ENCODE results near the gene FKBP1B.

The FKBP1B gene

DNA sequence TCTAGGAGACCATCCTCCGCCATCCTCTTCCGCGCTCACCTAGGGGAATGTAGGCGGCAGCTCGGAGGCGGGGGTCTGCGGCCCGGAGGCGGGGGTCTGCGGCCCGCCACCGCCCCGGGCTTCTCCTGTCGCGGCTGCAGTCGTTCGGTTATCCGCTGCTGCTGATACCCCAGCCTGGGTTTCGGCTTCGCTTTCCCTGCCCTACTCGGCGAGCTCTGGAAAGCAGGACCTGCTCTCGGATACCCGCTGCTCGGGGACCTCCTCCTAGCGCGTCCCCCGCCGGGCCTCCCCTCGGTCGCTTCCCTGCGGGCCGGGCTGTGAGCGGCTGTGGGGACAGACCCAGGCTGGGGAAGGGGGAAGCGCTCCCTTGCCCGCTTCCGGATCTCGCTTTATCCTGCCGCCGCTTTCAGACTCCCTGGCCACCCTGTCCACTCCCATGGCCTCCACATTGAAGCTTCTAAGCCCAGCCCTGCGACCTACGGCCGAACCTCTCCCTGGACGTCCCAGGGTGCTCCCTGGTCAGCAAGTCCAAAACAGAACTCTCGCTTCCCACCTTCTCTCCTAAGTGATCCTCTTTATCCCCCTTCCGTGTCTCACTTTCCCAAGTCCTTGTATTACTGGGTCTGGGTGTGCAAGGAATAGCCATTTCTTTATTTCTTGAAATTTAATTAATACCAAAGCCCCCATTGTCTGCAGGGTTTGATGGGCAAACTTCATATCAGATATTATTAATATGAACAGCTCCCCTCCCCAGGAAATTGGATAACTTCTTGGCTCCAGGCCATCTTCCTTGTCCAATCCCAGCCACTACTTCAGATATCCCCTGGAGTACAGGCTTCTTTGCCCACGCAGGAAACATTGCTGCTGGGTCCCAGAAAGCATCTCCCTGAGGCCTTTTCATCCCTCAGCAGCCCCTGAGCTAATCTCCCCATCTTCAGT, 769 bp downstream of the FKBP1B start:
- CTCF ChIA-PET, result interaction anchor here (1.0 to 2.1 kb wide), 5 partner anchors 11 to 226 kb away, joined by 4 to 8 read pairs (median 4); partner anchors contain the start of genes ATAD2B and TP53I3
- peak; percentile 82 for TF ChIP-seq GLIS2 (tag by site-specific recombination; IDR thresholded peaks at IDR 0.05)
- TF ChIP-seq, protein P1, sequence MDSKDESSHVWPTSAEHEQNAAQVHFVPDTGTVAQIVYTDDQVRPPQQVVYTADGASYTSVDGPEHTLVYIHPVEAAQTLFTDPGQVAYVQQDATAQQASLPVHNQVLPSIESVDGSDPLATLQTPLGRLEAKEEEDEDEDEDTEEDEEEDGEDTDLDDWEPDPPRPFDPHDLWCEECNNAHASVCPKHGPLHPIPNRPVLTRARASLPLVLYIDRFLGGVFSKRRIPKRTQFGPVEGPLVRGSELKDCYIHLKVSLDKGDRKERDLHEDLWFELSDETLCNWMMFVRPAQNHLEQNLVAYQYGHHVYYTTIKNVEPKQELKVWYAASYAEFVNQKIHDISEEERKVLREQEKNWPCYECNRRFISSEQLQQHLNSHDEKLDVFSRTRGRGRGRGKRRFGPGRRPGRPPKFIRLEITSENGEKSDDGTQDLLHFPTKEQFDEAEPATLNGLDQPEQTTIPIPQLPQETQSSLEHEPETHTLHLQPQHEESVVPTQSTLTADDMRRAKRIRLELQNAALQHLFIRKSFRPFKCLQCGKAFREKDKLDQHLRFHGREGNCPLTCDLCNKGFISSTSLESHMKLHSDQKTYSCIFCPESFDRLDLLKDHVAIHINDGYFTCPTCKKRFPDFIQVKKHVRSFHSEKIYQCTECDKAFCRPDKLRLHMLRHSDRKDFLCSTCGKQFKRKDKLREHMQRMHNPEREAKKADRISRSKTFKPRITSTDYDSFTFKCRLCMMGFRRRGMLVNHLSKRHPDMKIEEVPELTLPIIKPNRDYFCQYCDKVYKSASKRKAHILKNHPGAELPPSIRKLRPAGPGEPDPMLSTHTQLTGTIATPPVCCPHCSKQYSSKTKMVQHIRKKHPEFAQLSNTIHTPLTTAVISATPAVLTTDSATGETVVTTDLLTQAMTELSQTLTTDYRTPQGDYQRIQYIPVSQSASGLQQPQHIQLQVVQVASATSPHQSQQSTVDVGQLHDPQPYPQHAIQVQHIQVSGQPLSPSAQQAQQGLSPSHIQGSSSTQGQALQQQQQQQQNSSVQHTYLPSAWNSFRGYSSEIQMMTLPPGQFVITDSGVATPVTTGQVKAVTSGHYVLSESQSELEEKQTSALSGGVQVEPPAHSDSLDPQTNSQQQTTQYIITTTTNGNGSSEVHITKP (tag by site-specific recombination; IDR thresholded peaks at IDR 0.05), result peak; percentile 76
- TF ChIP-seq MEIS1 (CRISPR knock-in tag; IDR thresholded peaks at IDR 0.05; ENCODE audit: borderline replicate concordance), result no peak
- TF ChIP-seq EGR2 (tag by site-specific recombination; IDR thresholded peaks at IDR 0.05; ENCODE audit: low read depth), result 0 out of 2 replicates have a peak, but pooled peaks have one; percentile 9
- TF ChIP-seq, protein P2, sequence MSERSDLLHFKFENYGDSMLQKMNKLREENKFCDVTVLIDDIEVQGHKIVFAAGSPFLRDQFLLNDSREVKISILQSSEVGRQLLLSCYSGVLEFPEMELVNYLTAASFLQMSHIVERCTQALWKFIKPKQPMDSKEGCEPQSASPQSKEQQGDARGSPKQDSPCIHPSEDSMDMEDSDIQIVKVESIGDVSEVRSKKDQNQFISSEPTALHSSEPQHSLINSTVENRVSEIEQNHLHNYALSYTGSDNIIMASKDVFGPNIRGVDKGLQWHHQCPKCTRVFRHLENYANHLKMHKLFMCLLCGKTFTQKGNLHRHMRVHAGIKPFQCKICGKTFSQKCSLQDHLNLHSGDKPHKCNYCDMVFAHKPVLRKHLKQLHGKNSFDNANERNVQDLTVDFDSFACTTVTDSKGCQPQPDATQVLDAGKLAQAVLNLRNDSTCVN (tag by site-specific recombination; optimal IDR thresholded peaks at IDR 0.05), result peak; percentile 73
- peak; percentile 69 for TF ChIP-seq PRDM1 (tag by site-specific recombination; IDR thresholded peaks at IDR 0.05)
- TF ChIP-seq ZSCAN30 (tag by site-specific recombination; IDR thresholded peaks at IDR 0.05), result peak; percentile 21; the same call in 1 of the 2 replicates
- TF ChIP-seq ZBTB11 (tag by site-specific recombination; conservative IDR thresholded peaks at IDR 0.05; ENCODE audit: low read depth), result peak; percentile 43
- TF ChIP-seq ZBTB48 (tag by site-specific recombination; IDR thresholded peaks at IDR 0.05), result peak; percentile 52; the same call in 1 of the 2 replicates
- peak; percentile 33 for TF ChIP-seq SP2 (tag by site-specific recombination; IDR thresholded peaks at IDR 0.05)
- peak; percentile 52; the same call in 1 of the 2 replicates for TF ChIP-seq ZNF600 (tag by site-specific recombination; IDR thresholded peaks at IDR 0.05)
- 0 out of 2 replicates have a peak, but pooled peaks have one; percentile 28 for TF ChIP-seq ZNF423 (tag by site-specific recombination; IDR thresholded peaks at IDR 0.05)
- TF ChIP-seq ZNF223 (tag by site-specific recombination; IDR thresholded peaks at IDR 0.05), result no peak
- TF ChIP-seq ZNF211 (tag by site-specific recombination; IDR thresholded peaks at IDR 0.05; ENCODE audit: low read depth), result no peak
- peak; percentile 67 for TF ChIP-seq ZNF335 (tag by site-specific recombination; conservative IDR thresholded peaks at IDR 0.05)
- TF ChIP-seq SP3 (tag by site-specific recombination; IDR thresholded peaks at IDR 0.05), result no peak
- TF ChIP-seq KLF9 (tag by site-specific recombination; IDR thresholded peaks at IDR 0.05; ENCODE audit: low read depth), result no peak
- TF ChIP-seq ZNF416 (tag by site-specific recombination; IDR thresholded peaks at IDR 0.05), result no peak
- peak; percentile 48; the same call in 1 of the 2 replicates for TF ChIP-seq ZFHX2 (tag by site-specific recombination; conservative IDR thresholded peaks at IDR 0.05)
- TF ChIP-seq, protein P3, sequence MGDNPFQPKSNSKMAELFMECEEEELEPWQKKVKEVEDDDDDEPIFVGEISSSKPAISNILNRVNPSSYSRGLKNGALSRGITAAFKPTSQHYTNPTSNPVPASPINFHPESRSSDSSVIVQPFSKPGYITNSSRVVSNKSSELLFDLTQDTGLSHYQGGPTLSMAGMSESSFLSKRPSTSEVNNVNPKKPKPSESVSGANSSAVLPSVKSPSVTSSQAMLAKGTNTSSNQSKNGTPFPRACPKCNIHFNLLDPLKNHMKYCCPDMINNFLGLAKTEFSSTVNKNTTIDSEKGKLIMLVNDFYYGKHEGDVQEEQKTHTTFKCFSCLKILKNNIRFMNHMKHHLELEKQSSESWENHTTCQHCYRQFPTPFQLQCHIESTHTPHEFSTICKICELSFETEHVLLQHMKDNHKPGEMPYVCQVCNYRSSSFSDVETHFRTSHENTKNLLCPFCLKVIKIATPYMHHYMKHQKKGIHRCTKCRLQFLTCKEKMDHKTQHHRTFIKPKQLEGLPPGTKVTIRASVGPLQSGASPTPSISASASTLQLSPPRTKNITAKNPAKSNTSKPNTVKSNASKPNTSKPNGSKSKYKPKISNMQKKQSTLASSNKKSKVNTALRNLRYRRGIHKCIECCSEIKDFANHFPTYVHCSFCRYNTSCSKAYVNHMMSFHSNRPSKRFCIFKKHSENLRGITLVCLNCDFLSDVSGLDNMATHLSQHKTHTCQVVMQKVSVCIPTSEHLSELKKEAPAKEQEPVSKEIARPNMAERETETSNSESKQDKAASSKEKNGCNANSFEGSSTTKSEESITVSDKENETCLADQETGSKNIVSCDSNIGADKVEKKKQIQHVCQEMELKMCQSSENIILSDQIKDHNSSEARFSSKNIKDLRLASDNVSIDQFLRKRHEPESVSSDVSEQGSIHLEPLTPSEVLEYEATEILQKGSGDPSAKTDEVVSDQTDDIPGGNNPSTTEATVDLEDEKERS (tag by site-specific recombination; IDR thresholded peaks at IDR 0.05), result no peak
- TF ChIP-seq ZIC2 (tag by site-specific recombination; IDR thresholded peaks at IDR 0.05), result peak; percentile 82
- TF ChIP-seq, protein P4, sequence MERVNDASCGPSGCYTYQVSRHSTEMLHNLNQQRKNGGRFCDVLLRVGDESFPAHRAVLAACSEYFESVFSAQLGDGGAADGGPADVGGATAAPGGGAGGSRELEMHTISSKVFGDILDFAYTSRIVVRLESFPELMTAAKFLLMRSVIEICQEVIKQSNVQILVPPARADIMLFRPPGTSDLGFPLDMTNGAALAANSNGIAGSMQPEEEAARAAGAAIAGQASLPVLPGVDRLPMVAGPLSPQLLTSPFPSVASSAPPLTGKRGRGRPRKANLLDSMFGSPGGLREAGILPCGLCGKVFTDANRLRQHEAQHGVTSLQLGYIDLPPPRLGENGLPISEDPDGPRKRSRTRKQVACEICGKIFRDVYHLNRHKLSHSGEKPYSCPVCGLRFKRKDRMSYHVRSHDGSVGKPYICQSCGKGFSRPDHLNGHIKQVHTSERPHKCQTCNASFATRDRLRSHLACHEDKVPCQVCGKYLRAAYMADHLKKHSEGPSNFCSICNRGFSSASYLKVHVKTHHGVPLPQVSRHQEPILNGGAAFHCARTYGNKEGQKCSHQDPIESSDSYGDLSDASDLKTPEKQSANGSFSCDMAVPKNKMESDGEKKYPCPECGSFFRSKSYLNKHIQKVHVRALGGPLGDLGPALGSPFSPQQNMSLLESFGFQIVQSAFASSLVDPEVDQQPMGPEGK (tag by site-specific recombination; IDR thresholded peaks at IDR 0.05), result 0 out of 2 replicates have a peak, but pooled peaks have one; percentile 15

More for the DNA sequence above, 769 bp downstream of the FKBP1B start:
- Histone ChIP-seq H3K36me3 (ENCODE audit: control insufficient read depth in 2 of 2, insufficient read depth in 1 of 2, low read length in 2 of 2) (peaks cover 0 to 14% of the 10 kb centered on the region in 2 experiments; a peak in 1 of 3 replicates), H3K4me3 (ENCODE audit: low read depth, low read length) (peak overlapping the region; percentile 79), H3K4me1 (ENCODE audit: control insufficient read depth, insufficient read depth, low read length) (peaks cover 9% of the 10 kb centered on the region; the same call in 1 of the 2 replicates), H3K27ac (ENCODE audit: extremely low read depth, low read depth, low read length) (peak overlapping the region; percentile 66; the same call in 1 of the 2 replicates), H3K9me3 (ENCODE audit: control insufficient read depth, insufficient read depth, low read depth, low read length) (no peaks in the 10 kb centered on the region)
- POLR2A ChIA-PET, result interaction anchor here (0.7 to 3.6 kb wide), 4 partner anchors 11 to 697 kb away, joined by 3 to 20 read pairs (median 6); partner anchors contain the start of genes ATAD2B and SF3B6

Measured in HEK293 (cell line).